GM11168 (cell line): Measurements from ENCODE around the gene SLC6A1.

ENCODE experiments used
- in situ Hi-C: fragments of 300-500 bp; cut with MboI; formaldehyde crosslinking; loops from one replicate; pipeline ENCODE4 v1.12.0; 2022; ENCODE audit warnings: low sequenced_read_pairs; ENCODE audit not compliant: unreplicated experiment

SLC6A1 gene

GRCh38 chr3:10988991-10989484 lies 3.5 kb upstream of the SLC6A1 start:
- in situ Hi-C loops, result no loop called here

- in situ Hi-C loops, result no loop called here
Measured at GRCh38 chr3:10992943-10993728, 588 bp downstream of the SLC6A1 start.

- in situ Hi-C loops, result no loop called here
Measured at GRCh38 chr3:10993729-10994065, 1.1 kb downstream of the SLC6A1 start.

GRCh38 chr3:10994306-10994705 lies 1.8 kb downstream of the SLC6A1 start:
- in situ Hi-C loops, result no loop called here

- in situ Hi-C loops, result no loop called here
Measured at GRCh38 chr3:10995871-10996270, 3.3 kb downstream of the SLC6A1 start.

- in situ Hi-C loops, result no loop called here
Measured at GRCh38 chr3:10996345-10997013, 3.9 kb downstream of the SLC6A1 start.

GRCh38 chr3:10997196-10997595 lies 4.6 kb downstream of the SLC6A1 start:
- in situ Hi-C loops, result no loop called here

- in situ Hi-C loops, result no loop called here
Measured at GRCh38 chr3:10998542-10998941, 6.0 kb downstream of the SLC6A1 start.

GRCh38 chr3:10999221-11000107 lies 6.9 kb downstream of the SLC6A1 start:
- in situ Hi-C loops, result no loop called here

GRCh38 chr3:11000528-11000927 lies 8.0 kb downstream of the SLC6A1 start:
- in situ Hi-C loops, result no loop called here

- in situ Hi-C loops, result no loop called here
Measured at GRCh38 chr3:11001020-11001657, 8.6 kb downstream of the SLC6A1 start.

- in situ Hi-C loops, result no loop called here
Measured at GRCh38 chr3:11001658-11002021, 9.1 kb downstream of the SLC6A1 start.

- in situ Hi-C loops, result no loop called here
Measured at GRCh38 chr3:11002371-11002807, 9.8 kb downstream of the SLC6A1 start.

- in situ Hi-C loops, result no loop called here
Measured at GRCh38 chr3:11004563-11004962, 12.0 kb downstream of the SLC6A1 start.

GRCh38 chr3:11005686-11006256 lies 13.2 kb downstream of the SLC6A1 start:
- in situ Hi-C loops, result no loop called here

GRCh38 chr3:11006986-11007933 lies 14.7 kb downstream of the SLC6A1 start:
- in situ Hi-C loops, result no loop called here

- in situ Hi-C loops, result no loop called here
Measured at GRCh38 chr3:11009898-11010297, 17.4 kb downstream of the SLC6A1 start.

GRCh38 chr3:11010426-11011165 lies 18.0 kb downstream of the SLC6A1 start:
- in situ Hi-C loops, result no loop called here
